HepG2 (cell line): ENCODE data around the gene DCLRE1C. TPM values are rescaled to one million over a fixed set of nuclear protein-coding genes. Genes with fewer than 3 reads are reported as not detected.
"Not testable (repeated sequence)": the region's sequence is repeated elsewhere in the genome, so short reads cannot be mapped to it uniquely, and the experiment has no call there.

ENCODE experiments used
- ATAC-seq: fragments of 200-7000 bp; cut with Tn5 transposase; 3 replicates; pipeline ENCODE4 v1.9.1; 2020; ENCODE audit warnings: mild to moderate bottlenecking, moderate library complexity
- BruUV-seq: library from RNA; stranded (reverse); fragments of 400-500 nt; replicated peaks from 2 replicates; lab custom pipeline; 2021; lab: Mats Ljungman, UMichigan
- CTCF ChIA-PET: fragments of 300-600 bp; formaldehyde crosslinking; extraction: SDS; loops from one replicate; lab custom pipeline; 2021; ENCODE audit warnings: low total read pairs, inconsistent platforms, low intra/inter-chr PET ratio; lab: Yijun Ruan, JAX
- POLR2A ChIA-PET: fragments of 350-600 bp; sonication (Branson Sonifier 250); formaldehyde crosslinking; loops from one replicate; lab custom pipeline; 2020; ENCODE audit warnings: antibody characterized with exemption, inconsistent platforms; lab: Yijun Ruan, JAX
- DNase-seq: peaks from one replicate; pipeline ENCODE4 v3.0.0-alpha.2; 2015; ENCODE audit warnings: low spot score
- FAIRE-seq: peaks from 3 replicates; lab custom pipeline; 2011; peaks lifted over from hg19 to GRCh38; lab: Jason Lieb, UNC
- H2AFZ ChIP-seq: one replicate; pipeline ENCODE4 v1.6.1; 2011; ENCODE audit warnings: low read length, inconsistent platforms
- H3K27ac ChIP-seq: fragments of 300-600 bp; 3 replicates; pipeline ENCODE4 v1.8.0; 2011; ENCODE audit warnings: mixed run types, mild to moderate bottlenecking, mixed read lengths, low read length, inconsistent platforms; ENCODE audit not compliant: insufficient read depth; ENCODE audit errors: extremely low read length
- H3K27me3 ChIP-seq, 2 experiments: fragments of 200-600 bp in 1 of 2; 2 replicates in 1 of 2; 3 replicates in 1 of 2; pipeline versions ENCODE4 v1.6.0 to v1.8.0; 2011; ENCODE audit warnings: low read length in 2 of 2, mild to moderate bottlenecking in 2 of 2, moderate library complexity in 2 of 2, inconsistent platforms in 1 of 2; ENCODE audit not compliant: insufficient read depth in 2 of 2, control insufficient read depth in 1 of 2
- H3K36me3 ChIP-seq, 2 experiments: fragments of 200-600 bp in 1 of 2; replicated peaks in 1 of 2; 2 replicates in 1 of 2; 3 replicates in 1 of 2; pipeline versions ENCODE4 v1.5.1 to v1.8.0; 2011; ENCODE audit warnings: low read length in 2 of 2, inconsistent platforms in 1 of 2; ENCODE audit not compliant: insufficient read depth in 2 of 2, control insufficient read depth in 1 of 2
- H3K4me1 ChIP-seq: 2 replicates; pipeline ENCODE4 v1.5.1; 2012; ENCODE audit warnings: low read length, inconsistent platforms; ENCODE audit not compliant: insufficient read depth
- H3K4me2 ChIP-seq: 2 replicates; pipeline ENCODE4 v1.6.0; 2011; ENCODE audit warnings: low read depth, low read length, inconsistent platforms
- H3K4me3 ChIP-seq, 3 experiments: fragments of 200-600 bp in 1 of 3; sonication (generic), shearing (Covaris generic) in 1 of 3; replicated peaks in 1 of 3; 2 replicates each; pipeline ENCODE4 v1.5.1; 2011 to 2016; ENCODE audit warnings: low read length in 3 of 3, inconsistent platforms in 2 of 3, low read depth in 2 of 3, mild to moderate bottlenecking in 2 of 3, control low read depth in 1 of 3, mixed read lengths in 1 of 3; ENCODE audit not compliant: insufficient read depth in 1 of 3
- H3K79me2 ChIP-seq: one replicate; pipeline ENCODE4 v1.6.1; 2011; ENCODE audit warnings: low read length, inconsistent platforms; ENCODE audit not compliant: insufficient read depth
- H3K9ac ChIP-seq: 2 replicates; pipeline ENCODE4 v1.6.0; 2011; ENCODE audit warnings: mild to moderate bottlenecking, low read depth, low read length, inconsistent platforms; ENCODE audit not compliant: insufficient read depth
- H3K9me3 ChIP-seq: 2 replicates; pipeline ENCODE4 v1.5.1; 2012; ENCODE audit warnings: mild to moderate bottlenecking, low read length
- H4K20me1 ChIP-seq: 2 replicates; pipeline ENCODE4 v1.6.0; 2011; ENCODE audit warnings: inconsistent platforms, mild to moderate bottlenecking, low read length, moderate library complexity; ENCODE audit not compliant: insufficient read depth
- ATF7 ChIP-seq, 2 experiments: fragments of 450-650 bp in 1 of 2; sonication (generic) in 1 of 2; formaldehyde crosslinking in 1 of 2; IDR thresholded peaks; 2 replicates each; pipeline versions ENCODE4 v1.4.0 to v1.6.1; 2016 to 2020; ENCODE audit warnings: antibody characterized with exemption in 1 of 2, mild to moderate bottlenecking in 1 of 2, missing genetic modification reagents in 1 of 2
- CEBPB ChIP-seq: IDR thresholded peaks from 2 replicates; pipeline ENCODE4 v1.6.1; 2011; ENCODE audit warnings: low read depth, low read length, improper control_type of control experiment, borderline replicate concordance
- CREB3 ChIP-seq: sonication (generic); formaldehyde crosslinking; IDR thresholded peaks from 2 replicates; pipeline ENCODE4 v1.5.0; 2020; ENCODE audit warnings: missing genetic modification reagents
- HDAC2 ChIP-seq: sonication (generic); formaldehyde crosslinking; IDR thresholded peaks from 2 replicates; pipeline ENCODE4 v1.4.0; 2020; ENCODE audit warnings: missing genetic modification reagents
- HIVEP1 ChIP-seq: sonication (generic); formaldehyde crosslinking; IDR thresholded peaks from 2 replicates; pipeline ENCODE4 v1.4.0; 2020; ENCODE audit warnings: mild to moderate bottlenecking, missing genetic modification reagents
- RBAK ChIP-seq: sonication (generic); formaldehyde crosslinking; IDR thresholded peaks from 2 replicates; pipeline ENCODE4 v1.5.1; 2020; ENCODE audit warnings: mild to moderate bottlenecking, missing genetic modification reagents
- REL ChIP-seq: sonication (generic); formaldehyde crosslinking; conservative IDR thresholded peaks from 2 replicates; pipeline ENCODE4 v1.8.0; 2022; ENCODE audit warnings: mild to moderate bottlenecking, missing genetic modification reagents, moderate library complexity
- ZBTB14 ChIP-seq: sonication (generic); formaldehyde crosslinking; IDR thresholded peaks from 2 replicates; pipeline ENCODE4 v1.4.0; 2020; ENCODE audit warnings: missing genetic modification reagents
- ZNF7 ChIP-seq: IDR thresholded peaks from 2 replicates; pipeline ENCODE4 v1.6.1; 2016; ENCODE audit warnings: missing biosample characterization, missing genetic modification reagents
- ZNF790 ChIP-seq: sonication (generic); formaldehyde crosslinking; IDR thresholded peaks from 2 replicates; pipeline ENCODE4 v1.8.0; 2022; ENCODE audit warnings: missing genetic modification reagents, mild to moderate bottlenecking, borderline replicate concordance
- ZSCAN20 ChIP-seq: sonication (generic); formaldehyde crosslinking; IDR thresholded peaks from 2 replicates; pipeline ENCODE4 v1.4.0; 2020; ENCODE audit warnings: missing genetic modification reagents, mild to moderate bottlenecking, borderline replicate concordance
- WGBS: methylation state at CpG from one replicate; pipeline ENCODE4 v1.1.6; 2017; ENCODE audit warnings: low lambda C conversion rate; 5-methylcytosine and 5-hydroxymethylcytosine counted together
- in situ Hi-C: cut with HindIII; loops from 2 replicates; pipeline ENCODE4 v1.10.0; 2017; ENCODE audit warnings: low pct_unique_long_range_greater_than_20kb; ENCODE audit not compliant: extremely low pct_ligation_motif_present
- intact Hi-C: fragments of 100-400 bp; cut with micrococcal nuclease; formaldehyde crosslinking; loops from one replicate; pipeline ENCODE4 v1.10.0; 2022; ENCODE audit not compliant: unreplicated experiment
- polyA plus RNA-seq, 8 experiments: library from polyadenylated mRNA; depleted of rRNA in 3 of 8; stranded (reverse) in 7 of 8; unstranded in 1 of 8; fragments of >200 nt; fragmentation: Illumina TruSeq in 4 of 8; extraction: Trizol in 4 of 8; gene quantifications; 2 replicates each; pipeline versions ENCODE4 v1.2.1 to v1.2.3, GENCODE V29; 2011 to 2016; ENCODE audit warnings: low read depth in 4 of 8, missing spikeins in 1 of 8, mixed read lengths in 1 of 8; ENCODE audit not compliant: insufficient read depth in 1 of 8
- total RNA-seq, 5 experiments: library from RNA; depleted of rRNA; stranded (reverse); fragments of >200 nt; fragmentation: Illumina TruSeq; extraction: Trizol; gene quantifications; 2 replicates each; pipeline ENCODE4 v1.2.3, GENCODE V29; 2016; ENCODE audit warnings: low read depth in 1 of 5

DCLRE1C gene
- total and polyA plus RNA-seq, 2 of the 13 experiments (the other 11 are each of a cell fraction or from before 2014, with no cell fraction given) = 3.0 to 10.3 TPM

GRCh38 chr10:14947268-14947667 is 6.6 kb downstream of the DCLRE1C start:
- Histone ChIP-seq H3K79me2 (peaks cover 23% of the 10 kb centered on the region), H3K36me3 (peaks cover 4 to 43% of the 10 kb centered on the region in 2 experiments; a peak in 4 of 5 replicates)
- BruUV-seq = no TSS peak

GRCh38 chr10:14945108-14945507 is 8.8 kb downstream of the DCLRE1C start:
- ATAC-seq = no peak
- Histone ChIP-seq H3K9ac (no peak overlapping the region), H3K36me3 (peaks cover 4 to 47% of the 10 kb centered on the region in 2 experiments; a peak in 4 of 5 replicates), H3K27ac (no peak overlapping the region), H3K9me3 (no peaks in the 10 kb centered on the region), H3K79me2 (peaks cover 6% of the 10 kb centered on the region), H3K4me3 (no peak overlapping the region), H3K27me3 (no peaks in the 10 kb centered on the region), H3K4me1 (peaks cover 7% of the 10 kb centered on the region), H2AFZ (no peak overlapping the region), H3K4me2 (no peak overlapping the region), H4K20me1 (no peaks in the 10 kb centered on the region)
- intact Hi-C loops (no loop called here), in situ Hi-C loops (no loop called here)
- BruUV-seq = no TSS peak
- TF ChIP-seq ATF7 (IDR thresholded peaks at IDR 0.05) (0 out of 2 replicates have a peak, but pooled peaks have one; percentile 2), ATF7 (CRISPR knock-in tag; IDR thresholded peaks at IDR 0.05) (no peak), CREB3 (no peak), ZNF790 (CRISPR knock-in tag) (no peak), CEBPB (0 out of 2 replicates have a peak, but pooled peaks have one; percentile 22)
- FAIRE-seq = no peak
- 96% methylated on average over 5 of the region's 5 CpGs for WGBS
- ChIA-PET CTCF (no interaction called here), POLR2A (no interaction called here)
- no peak for DNase-seq

More at GRCh38 chr10:14947268-14947667, 6.6 kb downstream of the DCLRE1C start:
- H3K4me1 ChIP-seq = peaks cover 27% of the 10 kb centered on the region
- no peaks in the 10 kb centered on the region for H3K9me3 ChIP-seq
- DNase-seq (no peak), FAIRE-seq (no peak), ATAC-seq (no peak)
- in situ Hi-C loops = no loop called here
- no peak for TF ChIP-seq ZBTB14 (CRISPR knock-in tag)
- TF ChIP-seq HIVEP1 = no peak
- TF ChIP-seq HDAC2 = no peak
- TF ChIP-seq ZSCAN20 (CRISPR knock-in tag) = no peak
- no peak for TF ChIP-seq REL (CRISPR knock-in tag)
- TF ChIP-seq RBAK (CRISPR knock-in tag) = peak; percentile 74; the same call in 1 of the 2 replicates
- TF ChIP-seq ZNF7 = no peak
- no peak overlapping the region for H2AFZ ChIP-seq
- no peaks in the 10 kb centered on the region for H3K27me3 ChIP-seq
- no peaks in the 10 kb centered on the region for H4K20me1 ChIP-seq
- H3K9ac ChIP-seq = no peak overlapping the region
- POLR2A ChIA-PET = no interaction called here
- CTCF ChIA-PET = no interaction called here
- no peak overlapping the region for H3K4me3 ChIP-seq
- no peak overlapping the region for H3K4me2 ChIP-seq
- intact Hi-C loops = no loop called here
- no peak overlapping the region for H3K27ac ChIP-seq
- WGBS = 100% methylated on average over 1 of the region's 1 CpG

- H3K36me3 ChIP-seq = peaks cover 4 to 38% of the 10 kb centered on the region in 2 experiments; a peak in 4 of 5 replicates
- H3K4me3 ChIP-seq, H3K79me2 ChIP-seq, intact Hi-C loops, H3K4me2 ChIP-seq, H3K4me1 ChIP-seq, BruUV-seq, DNase-seq, CTCF ChIA-PET, H3K27me3 ChIP-seq, H3K27ac ChIP-seq, H3K9me3 ChIP-seq, FAIRE-seq, in situ Hi-C loops, H4K20me1 ChIP-seq, ATAC-seq, POLR2A ChIA-PET, H2AFZ ChIP-seq, H3K9ac ChIP-seq: not testable (repeated sequence)
- WGBS = 96% methylated on average over 5 of the region's 7 CpGs
Observed at GRCh38 chr10:14942950-14943338, 11.0 kb downstream of the DCLRE1C start.
